CD4-positive, alpha-beta T cell (primary cell): ENCODE data around the gene PIGX. TPM values are rescaled to one million over a fixed set of nuclear protein-coding genes. Genes with fewer than 3 reads are reported as not detected.

Experiments
- ATAC-seq: fragments of 200-7000 bp; cut with Tn5 transposase; one replicate; pipeline ENCODE4 v1.10.0; 2022; ENCODE audit warnings: mild to moderate bottlenecking; ENCODE audit not compliant: poor library complexity
- CTCF ChIA-PET: fragments of 350-600 bp; sonication (Branson Sonifier 250); formaldehyde crosslinking; loops from one replicate; lab custom pipeline; 2021; ENCODE audit warnings: antibody characterized with exemption, inconsistent platforms; lab: Charles Lee
- POLR2A ChIA-PET: fragments of 350-600 bp; sonication (Branson Sonifier 250); formaldehyde crosslinking; loops from one replicate; lab custom pipeline; 2021; ENCODE audit warnings: antibody characterized with exemption, inconsistent platforms; lab: Charles Lee
- DNase-seq, 14 experiments: peaks; one replicate each; pipeline ENCODE4 v3.0.0-alpha.2; 2013 to 2020; ENCODE audit warnings: mixed read lengths in 2 of 14
- H3K27ac ChIP-seq, 2 donors: one replicate each; pipeline versions ENCODE4 v1.5.1 to v1.7.0; 2013; ENCODE audit warnings: low read length in 2 of 2, low read depth in 1 of 2, mild to moderate bottlenecking in 1 of 2
- H3K27me3 ChIP-seq, 2 experiments: 1 replicate in 1 of 2; 2 replicates in 1 of 2; pipeline versions ENCODE4 v1.6.1 to v1.7.0; 2013; ENCODE audit warnings: low read length in 2 of 2, control low read depth in 1 of 2, mild to moderate bottlenecking in 1 of 2, moderate library complexity in 1 of 2; ENCODE audit not compliant: insufficient read depth in 2 of 2, control insufficient read depth in 1 of 2
- H3K36me3 ChIP-seq: one replicate; pipeline ENCODE4 v1.6.1; 2013; ENCODE audit warnings: low read length, control low read depth; ENCODE audit not compliant: insufficient read depth
- H3K4me1 ChIP-seq: one replicate; pipeline ENCODE4 v1.6.1; 2013; ENCODE audit warnings: low read length, control low read depth; ENCODE audit not compliant: insufficient read depth
- H3K4me3 ChIP-seq: one replicate; pipeline ENCODE4 v1.5.1; 2013; ENCODE audit warnings: mild to moderate bottlenecking, low read length, moderate library complexity
- H3K9me3 ChIP-seq, 2 experiments: 1 replicate in 1 of 2; 2 replicates in 1 of 2; pipeline versions ENCODE4 v1.6.1 to v1.7.0; 2013; ENCODE audit warnings: low read length in 2 of 2, mild to moderate bottlenecking in 2 of 2, control low read depth in 1 of 2, moderate library complexity in 1 of 2; ENCODE audit not compliant: control insufficient read depth in 1 of 2, insufficient read depth in 1 of 2
- H3K27ac Mint-ChIP-seq: one replicate; pipeline ENCODE4 v1.8.0; 2020; ENCODE audit warnings: mixed read lengths
- H3K27me3 Mint-ChIP-seq: one replicate; pipeline ENCODE4 v1.8.0; 2021; ENCODE audit warnings: mixed read lengths
- H3K36me3 Mint-ChIP-seq: one replicate; pipeline ENCODE4 v1.8.0; 2021; ENCODE audit warnings: low read depth, mixed read lengths
- H3K4me1 Mint-ChIP-seq: one replicate; pipeline ENCODE4 v1.8.0; 2021; ENCODE audit warnings: low read depth, mixed read lengths
- H3K4me3 Mint-ChIP-seq: one replicate; pipeline ENCODE4 v1.8.0; 2020; ENCODE audit warnings: mild to moderate bottlenecking, mixed read lengths
- H3K9me3 Mint-ChIP-seq: one replicate; pipeline ENCODE4 v1.8.0; 2020; ENCODE audit warnings: mixed read lengths
- intact Hi-C, 2 experiments: fragments of 100-400 bp; cut with DNase I in 1 of 2; cut with micrococcal nuclease in 1 of 2; formaldehyde crosslinking; loops; one replicate each; pipeline versions ENCODE4 v1.15.1 to v1.9.0; 2023 to 2025; cut with DNase I, micrococcal nuclease
- total RNA-seq, 174 experiments: library from RNA in 2 of 174; stranded (reverse) in 2 of 174; gene quantifications; one replicate each; pipeline ENCODE4 v1.2.3 and lab custom pipeline; 2021 to 2026
- TF ChIP-seq, protein P1 (sequence below): fragments of 200-600 bp; IDR thresholded peaks from one replicate; pipeline ENCODE4 v1.8.0; 2022; ENCODE audit warnings: antibody characterized with exemption, mild to moderate bottlenecking

The PIGX gene
- total RNA-seq, 2 experiments from 2014 or later, result 13.3 to 13.9 TPM

DNA sequence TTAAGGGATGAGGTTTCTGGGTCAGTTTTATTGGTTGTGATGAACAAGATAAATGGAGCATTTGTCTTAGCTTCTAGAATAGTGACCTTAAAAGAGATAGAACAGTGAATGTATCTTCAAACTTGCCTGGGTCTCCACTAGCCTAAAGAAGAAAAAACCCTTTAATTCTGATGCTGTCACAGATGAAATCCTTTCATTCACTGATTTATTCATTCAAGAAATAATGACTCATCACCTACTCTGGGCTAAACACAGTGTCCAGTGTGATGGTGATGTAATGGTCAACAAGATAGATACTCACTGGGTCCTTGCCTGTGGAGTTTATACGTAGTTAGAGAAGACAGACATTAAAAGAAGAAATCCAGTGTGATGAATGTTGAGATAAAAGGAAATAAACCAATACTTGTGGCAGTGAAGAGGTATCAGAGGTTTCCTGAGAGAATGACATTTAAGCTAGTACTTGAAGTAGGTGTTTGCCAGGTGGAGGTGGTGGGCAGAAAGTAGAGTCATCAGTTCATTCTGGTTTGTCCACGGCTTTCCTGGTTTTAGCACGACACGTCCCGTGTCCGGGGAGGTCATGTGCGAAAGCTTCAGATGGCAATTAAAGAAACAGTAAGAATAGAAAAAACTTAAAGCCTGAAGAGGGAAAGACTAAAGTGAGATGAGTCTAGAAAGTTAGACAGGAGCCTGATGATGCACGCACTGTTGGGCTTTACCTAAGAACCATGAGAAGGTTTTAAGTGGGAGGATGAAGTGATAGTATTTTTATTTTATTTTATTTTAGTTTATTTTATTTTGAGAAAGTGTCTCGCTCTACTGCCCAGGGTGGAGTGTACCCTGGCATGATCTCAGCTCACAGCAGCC is 45.9 kb downstream of the PIGX start:
- Mint-ChIP-seq H3K36me3 (peaks cover 77% of the 10 kb centered on the region), H3K4me1 (peaks cover 53% of the 10 kb centered on the region), H3K4me3 (no peak overlapping the region), H3K27ac (peak overlapping the region; percentile 28), H3K27me3 (no peaks in the 10 kb centered on the region), H3K9me3 (peaks cover 4% of the 10 kb centered on the region)
- ATAC-seq (no peak), DNase-seq (no peak)
- POLR2A ChIA-PET, result interaction anchor here (1.0 to 1.1 kb wide), 3 partner anchors 14 to 19 kb away, joined by 3 to 4 read pairs (median 4); no protein-coding TSS in a partner anchor
- Histone ChIP-seq H3K9me3 (peaks cover 12 to 15% of the 10 kb centered on the region in 2 experiments), H3K4me3 (no peak overlapping the region), H3K4me1 (peaks cover 10% of the 10 kb centered on the region), H3K36me3 (peaks cover 24% of the 10 kb centered on the region), H3K27me3 (no peaks in the 10 kb centered on the region), H3K27ac (no peak overlapping the region)
- intact Hi-C loops, result no loop called here
- TF ChIP-seq, protein P1, sequence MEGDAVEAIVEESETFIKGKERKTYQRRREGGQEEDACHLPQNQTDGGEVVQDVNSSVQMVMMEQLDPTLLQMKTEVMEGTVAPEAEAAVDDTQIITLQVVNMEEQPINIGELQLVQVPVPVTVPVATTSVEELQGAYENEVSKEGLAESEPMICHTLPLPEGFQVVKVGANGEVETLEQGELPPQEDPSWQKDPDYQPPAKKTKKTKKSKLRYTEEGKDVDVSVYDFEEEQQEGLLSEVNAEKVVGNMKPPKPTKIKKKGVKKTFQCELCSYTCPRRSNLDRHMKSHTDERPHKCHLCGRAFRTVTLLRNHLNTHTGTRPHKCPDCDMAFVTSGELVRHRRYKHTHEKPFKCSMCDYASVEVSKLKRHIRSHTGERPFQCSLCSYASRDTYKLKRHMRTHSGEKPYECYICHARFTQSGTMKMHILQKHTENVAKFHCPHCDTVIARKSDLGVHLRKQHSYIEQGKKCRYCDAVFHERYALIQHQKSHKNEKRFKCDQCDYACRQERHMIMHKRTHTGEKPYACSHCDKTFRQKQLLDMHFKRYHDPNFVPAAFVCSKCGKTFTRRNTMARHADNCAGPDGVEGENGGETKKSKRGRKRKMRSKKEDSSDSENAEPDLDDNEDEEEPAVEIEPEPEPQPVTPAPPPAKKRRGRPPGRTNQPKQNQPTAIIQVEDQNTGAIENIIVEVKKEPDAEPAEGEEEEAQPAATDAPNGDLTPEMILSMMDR, result no peak
- CTCF ChIA-PET, result interaction anchor here (1.3 kb wide), 1 partner anchor 230 kb away, joined by 3 read pairs; no protein-coding TSS in a partner anchor

DNA sequence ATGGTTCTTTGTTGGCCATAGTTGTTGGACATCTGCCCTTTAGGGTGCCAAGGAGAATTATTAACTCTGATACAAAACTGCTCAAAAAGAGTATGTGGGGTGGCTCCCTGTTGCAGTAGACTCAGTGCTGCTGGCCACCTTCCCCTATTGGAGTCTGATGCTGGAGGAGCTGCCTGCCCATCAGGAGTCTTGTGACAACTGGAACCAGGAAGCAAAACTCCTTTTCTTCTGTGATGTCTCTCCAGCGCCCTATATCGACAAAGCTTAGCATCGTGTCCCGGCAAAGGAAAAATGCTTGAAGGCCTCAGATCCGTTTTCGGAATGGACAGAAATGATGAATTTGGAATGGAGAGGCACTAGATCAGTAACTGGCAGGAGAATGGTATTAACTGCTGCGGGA is 51.0 kb downstream of the PIGX start:
- intact Hi-C loops, result no loop called here
- DNase-seq, result no peak
- ChIA-PET POLR2A (no interaction called here), CTCF (no interaction called here)
- Histone ChIP-seq H3K27ac (no peak overlapping the region), H3K27me3 (no peaks in the 10 kb centered on the region), H3K4me1 (no peaks in the 10 kb centered on the region), H3K36me3 (peaks cover 9% of the 10 kb centered on the region), H3K9me3 (no peaks in the 10 kb centered on the region), H3K4me3 (no peak overlapping the region)
- Mint-ChIP-seq H3K27ac (peak overlapping the region; percentile 34), H3K4me3 (no peak overlapping the region), H3K36me3 (peaks cover 55% of the 10 kb centered on the region), H3K4me1 (peaks cover 46% of the 10 kb centered on the region), H3K9me3 (no peaks in the 10 kb centered on the region), H3K27me3 (no peaks in the 10 kb centered on the region)
- TF ChIP-seq, protein P1, result no peak
- no peak for ATAC-seq

DNA sequence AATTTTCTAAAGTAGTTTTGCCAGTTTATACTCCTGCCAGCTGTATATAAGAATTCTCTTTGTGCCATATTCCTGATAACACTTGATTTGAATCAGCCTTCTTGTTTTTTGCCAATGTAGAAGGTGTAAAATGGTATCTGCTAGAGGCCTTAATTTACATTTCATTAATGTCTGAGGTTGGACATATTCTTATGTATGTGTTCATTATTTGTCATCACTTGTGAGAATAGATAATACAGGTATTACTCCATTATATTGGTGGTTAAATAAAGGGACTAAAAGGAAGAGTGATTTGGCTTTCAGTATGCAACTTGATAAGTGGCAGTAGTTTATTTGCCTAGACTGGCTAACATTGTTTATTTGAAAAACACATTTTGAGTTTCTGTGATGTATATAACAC is 53.3 kb downstream of the PIGX start:
- intact Hi-C loops, result no loop called here
- ChIA-PET POLR2A (no interaction called here), CTCF (interaction anchor here (1.6 kb wide), 1 partner anchor 25 kb away, joined by 3 read pairs; no protein-coding TSS in a partner anchor)
- H3K4me1 Mint-ChIP-seq, result peaks cover 38% of the 10 kb centered on the region
- H3K27me3 ChIP-seq, result no peaks in the 10 kb centered on the region
- TF ChIP-seq, protein P1, result no peak
- no peaks in the 10 kb centered on the region for H3K9me3 Mint-ChIP-seq
- peaks cover 14% of the 10 kb centered on the region for H3K4me1 ChIP-seq
- H3K36me3 ChIP-seq, result peaks cover 12% of the 10 kb centered on the region
- ATAC-seq (no peak), DNase-seq (no peak)
- no peaks in the 10 kb centered on the region for H3K27me3 Mint-ChIP-seq
- peaks cover 41% of the 10 kb centered on the region for H3K36me3 Mint-ChIP-seq
- no peak overlapping the region for H3K4me3 ChIP-seq
- no peak overlapping the region for H3K27ac ChIP-seq
- H3K9me3 ChIP-seq, result no peaks in the 10 kb centered on the region
- no peak overlapping the region for H3K4me3 Mint-ChIP-seq
- H3K27ac Mint-ChIP-seq, result peak overlapping the region; percentile 4
